AG04450 (cell line): ENCODE measurements around the gene LGR6. TPM values are rescaled to one million over a fixed set of nuclear protein-coding genes. Genes with fewer than 3 reads are reported as not detected.
"Not testable (repeated sequence)": the region's sequence is repeated elsewhere in the genome, so short reads cannot be mapped to it uniquely, and the experiment has no call there.

Source experiments
- CTCF ChIA-PET: fragments of 300-600, 350-600 bp; formaldehyde crosslinking; extraction: SDS; loops from one replicate; lab custom pipeline; 2022; ENCODE audit warnings: antibody characterized with exemption, inconsistent platforms; lab: Charles Lee
- POLR2A ChIA-PET: fragments of 350-600 bp; formaldehyde crosslinking; extraction: SDS; loops from one replicate; lab custom pipeline; 2021; ENCODE audit warnings: antibody characterized with exemption, inconsistent platforms; lab: Yijun Ruan, JAX
- DNase-seq: peaks from one replicate; pipeline ENCODE4 v3.0.0-alpha.2; 2011; ENCODE audit warnings: low read depth, low spot score
- H3K27ac ChIP-seq: one replicate; pipeline ENCODE4 v1.5.1; 2012; ENCODE audit warnings: low read depth, low read length, control low read depth
- H3K27me3 ChIP-seq: one replicate; pipeline ENCODE4 v1.6.0; 2012; ENCODE audit warnings: low read length; ENCODE audit not compliant: control insufficient read depth, insufficient read depth
- H3K4me3 ChIP-seq: 2 replicates; pipeline ENCODE4 v1.5.1; 2011; ENCODE audit warnings: mild to moderate bottlenecking, low read depth, low read length, control low read depth
- H3K9me3 ChIP-seq: 2 replicates; pipeline ENCODE4 v1.5.1; 2012; ENCODE audit warnings: low read length; ENCODE audit not compliant: control insufficient read depth, insufficient read depth
- polyA plus RNA-seq: library from polyadenylated mRNA; depleted of rRNA; stranded (reverse); fragments of >200 nt; gene quantifications from 2 replicates; pipeline ENCODE4 v1.2.3, GENCODE V29; 2011
- TF ChIP-seq, protein P1 (sequence below): IDR thresholded peaks from 2 replicates; pipeline ENCODE4 v1.5.1; 2011; ENCODE audit warnings: low read depth, low read length, control low read depth, inconsistent platforms

LGR6 gene
- polyA plus RNA-seq, 1 experiment = not detected

DNA sequence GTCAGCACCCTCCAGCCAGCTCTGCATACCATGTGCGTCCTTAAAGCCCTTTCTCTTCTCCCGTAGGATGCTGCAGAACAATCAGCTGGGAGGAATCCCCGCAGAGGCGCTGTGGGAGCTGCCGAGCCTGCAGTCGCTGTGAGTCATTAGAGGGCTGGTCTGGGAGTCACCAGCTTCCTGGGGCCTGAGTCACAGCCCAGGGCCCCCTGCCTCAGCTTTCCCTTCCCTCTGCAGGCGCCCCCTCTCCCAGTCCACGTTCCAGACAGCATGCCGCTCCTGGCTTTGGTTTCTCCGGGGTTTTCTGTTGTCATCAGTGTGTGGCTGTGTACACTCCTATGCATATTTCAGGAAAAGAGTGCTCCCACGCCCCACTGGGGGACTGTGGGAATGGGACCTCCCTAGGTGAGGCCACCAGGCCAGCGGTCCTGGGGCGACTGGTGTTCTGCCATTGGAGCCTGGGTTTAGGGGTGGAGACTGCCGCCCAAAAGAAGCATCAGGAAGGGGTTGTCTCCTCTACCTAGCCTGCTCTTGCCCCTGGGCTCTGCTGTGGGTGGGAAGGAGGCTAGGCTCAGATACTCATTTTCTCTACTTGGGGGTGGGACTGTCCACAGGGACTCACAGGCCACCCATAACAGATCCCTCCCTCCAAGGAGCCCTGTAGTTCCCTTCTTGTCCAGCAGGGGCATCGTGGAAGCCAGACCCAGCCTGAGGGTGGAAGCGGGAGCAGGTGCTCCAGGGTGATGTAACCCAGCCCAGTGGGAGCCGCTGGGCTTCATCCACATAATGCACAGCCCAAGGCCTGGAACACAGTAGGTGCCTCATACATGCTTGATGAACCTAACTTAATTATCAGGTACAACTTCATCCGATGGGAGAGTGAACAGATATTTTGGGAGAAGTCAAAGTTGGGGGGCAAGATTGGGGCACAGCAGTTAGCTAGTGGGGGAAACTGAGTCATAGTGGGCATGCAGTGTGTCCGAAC lies 42.5 kb downstream of the LGR6 start:
- peak overlapping the region; percentile 95 for H3K27ac ChIP-seq
- peak overlapping the region; percentile 22 for H3K4me3 ChIP-seq
- H3K27me3 ChIP-seq = peaks cover 11% of the 10 kb centered on the region
- POLR2A ChIA-PET = interaction anchor here (0.8 to 1.0 kb wide), 3 partner anchors 44 to 47 kb away, joined by 3 to 5 read pairs (median 4); no protein-coding TSS in a partner anchor
- TF ChIP-seq, protein P1, sequence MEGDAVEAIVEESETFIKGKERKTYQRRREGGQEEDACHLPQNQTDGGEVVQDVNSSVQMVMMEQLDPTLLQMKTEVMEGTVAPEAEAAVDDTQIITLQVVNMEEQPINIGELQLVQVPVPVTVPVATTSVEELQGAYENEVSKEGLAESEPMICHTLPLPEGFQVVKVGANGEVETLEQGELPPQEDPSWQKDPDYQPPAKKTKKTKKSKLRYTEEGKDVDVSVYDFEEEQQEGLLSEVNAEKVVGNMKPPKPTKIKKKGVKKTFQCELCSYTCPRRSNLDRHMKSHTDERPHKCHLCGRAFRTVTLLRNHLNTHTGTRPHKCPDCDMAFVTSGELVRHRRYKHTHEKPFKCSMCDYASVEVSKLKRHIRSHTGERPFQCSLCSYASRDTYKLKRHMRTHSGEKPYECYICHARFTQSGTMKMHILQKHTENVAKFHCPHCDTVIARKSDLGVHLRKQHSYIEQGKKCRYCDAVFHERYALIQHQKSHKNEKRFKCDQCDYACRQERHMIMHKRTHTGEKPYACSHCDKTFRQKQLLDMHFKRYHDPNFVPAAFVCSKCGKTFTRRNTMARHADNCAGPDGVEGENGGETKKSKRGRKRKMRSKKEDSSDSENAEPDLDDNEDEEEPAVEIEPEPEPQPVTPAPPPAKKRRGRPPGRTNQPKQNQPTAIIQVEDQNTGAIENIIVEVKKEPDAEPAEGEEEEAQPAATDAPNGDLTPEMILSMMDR = peak; percentile 93
- H3K9me3 ChIP-seq = no peaks in the 10 kb centered on the region; the same call in 1 of the 2 replicates
- DNase-seq = peak; percentile 85
- CTCF ChIA-PET = interaction anchor here (0.6 to 1.6 kb wide), 14 partner anchors 10 to 511 kb away, joined by 3 to 5 read pairs (median 3); partner anchors contain the start of gene LGR6

GRCh38 chr1:202237052-202237451 lies 43.5 kb downstream of the LGR6 start:
- Histone ChIP-seq H3K9me3 (no peaks in the 10 kb centered on the region; the same call in 1 of the 2 replicates), H3K27ac (no peak overlapping the region), H3K4me3 (no peak overlapping the region), H3K27me3 (peaks cover 20% of the 10 kb centered on the region)
- CTCF ChIA-PET = interaction anchor here (0.6 to 1.6 kb wide), 8 partner anchors 10 to 50 kb away, joined by 3 to 5 read pairs (median 3); partner anchors contain the start of gene LGR6
- TF ChIP-seq, protein P1 = peak; percentile 59
- POLR2A ChIA-PET = no interaction called here
- DNase-seq = no peak

DNA sequence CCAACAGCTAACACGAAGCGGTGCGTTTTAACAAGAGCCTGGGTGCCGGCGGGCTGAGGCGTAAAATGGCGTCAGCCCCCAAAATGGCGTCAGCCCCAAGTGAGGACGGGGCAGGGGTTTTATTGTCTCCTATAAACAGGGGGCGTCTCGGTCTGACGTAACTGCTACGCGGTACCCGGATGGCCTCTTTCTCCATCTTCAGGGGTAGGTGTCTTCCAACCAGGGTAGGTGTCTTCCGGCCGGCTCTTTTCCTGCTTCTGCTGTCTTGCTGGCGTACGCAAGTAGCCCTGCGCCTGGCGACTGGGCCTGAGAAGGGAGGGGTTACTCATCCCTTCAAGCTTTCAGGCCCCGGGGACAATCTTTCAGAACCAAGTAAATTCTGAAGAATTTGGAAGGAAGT lies 45.3 kb downstream of the LGR6 start:
- CTCF ChIA-PET = interaction anchor here (1.0 to 1.3 kb wide), 2 partner anchors 45 to 49 kb away, joined by 3 read pairs; partner anchors contain the start of gene LGR6
- Histone ChIP-seq H3K27me3 (peaks cover 26% of the 10 kb centered on the region), H3K4me3 (no peak overlapping the region), H3K27ac (no peak overlapping the region), H3K9me3 (no peaks in the 10 kb centered on the region; the same call in 1 of the 2 replicates)
- TF ChIP-seq, protein P1 = no peak
- no peak for DNase-seq
- POLR2A ChIA-PET = no interaction called here

- POLR2A ChIA-PET = interaction anchor here (0.6 kb wide), 1 partner anchor 29 kb away, joined by 3 read pairs; no protein-coding TSS in a partner anchor
- not testable (repeated sequence) for H3K27ac ChIP-seq, H3K4me3 ChIP-seq, H3K9me3 ChIP-seq, DNase-seq
- CTCF ChIA-PET = interaction anchor here (1.0 to 1.3 kb wide), 2 partner anchors 46 to 50 kb away, joined by 3 read pairs; partner anchors contain the start of gene LGR6
- H3K27me3 ChIP-seq = peaks cover 31% of the 10 kb centered on the region
Observed at GRCh38 chr1:202240226-202240625, 46.6 kb downstream of the LGR6 start.

- no peak for DNase-seq
- H3K27ac ChIP-seq = no peak overlapping the region
- TF ChIP-seq, protein P1 = no peak
- H3K27me3 ChIP-seq = peaks cover 33% of the 10 kb centered on the region
- ChIA-PET POLR2A (no interaction called here), CTCF (no interaction called here)
- H3K4me3 ChIP-seq = no peak overlapping the region
- H3K9me3 ChIP-seq = no peaks in the 10 kb centered on the region; the same call in 1 of the 2 replicates
Observed at GRCh38 chr1:202240956-202241355, 47.4 kb downstream of the LGR6 start.
